Stimulated activated CD4-positive, alpha-beta T cell treated with anti-CD3 and anti-CD28 coated beads, Interleukin-4, amount 100 ng/mL, for 4 hours (primary cell): Measurements from ENCODE around the gene CRELD2.

ENCODE experiments used
- DNase-seq, 2 experiments: peaks; one replicate each; pipeline ENCODE4 v3.0.0-alpha.2; 2020

The CRELD2 gene

DNA sequence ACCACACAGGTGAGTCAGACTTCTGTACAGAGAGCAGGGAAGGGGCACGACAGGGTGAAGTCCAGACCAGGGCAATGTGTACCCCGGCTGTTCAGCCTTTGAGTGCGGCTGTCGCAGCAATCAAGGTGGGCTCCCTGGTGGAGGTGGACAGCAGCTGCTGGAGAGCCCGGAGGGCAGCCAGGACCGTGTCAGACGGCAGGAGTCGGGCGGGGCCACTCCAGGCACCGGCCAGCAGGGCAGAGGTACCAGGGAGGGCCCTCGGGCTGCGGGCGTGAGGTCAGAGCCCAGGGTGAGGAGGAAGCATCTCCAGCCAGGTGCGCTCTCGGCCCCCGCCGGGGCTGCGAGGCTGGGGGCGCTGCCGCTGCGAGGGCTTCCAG, 41.3 kb downstream of the CRELD2 start:
- DNase-seq = peak; percentile 43 to 45

DNA sequence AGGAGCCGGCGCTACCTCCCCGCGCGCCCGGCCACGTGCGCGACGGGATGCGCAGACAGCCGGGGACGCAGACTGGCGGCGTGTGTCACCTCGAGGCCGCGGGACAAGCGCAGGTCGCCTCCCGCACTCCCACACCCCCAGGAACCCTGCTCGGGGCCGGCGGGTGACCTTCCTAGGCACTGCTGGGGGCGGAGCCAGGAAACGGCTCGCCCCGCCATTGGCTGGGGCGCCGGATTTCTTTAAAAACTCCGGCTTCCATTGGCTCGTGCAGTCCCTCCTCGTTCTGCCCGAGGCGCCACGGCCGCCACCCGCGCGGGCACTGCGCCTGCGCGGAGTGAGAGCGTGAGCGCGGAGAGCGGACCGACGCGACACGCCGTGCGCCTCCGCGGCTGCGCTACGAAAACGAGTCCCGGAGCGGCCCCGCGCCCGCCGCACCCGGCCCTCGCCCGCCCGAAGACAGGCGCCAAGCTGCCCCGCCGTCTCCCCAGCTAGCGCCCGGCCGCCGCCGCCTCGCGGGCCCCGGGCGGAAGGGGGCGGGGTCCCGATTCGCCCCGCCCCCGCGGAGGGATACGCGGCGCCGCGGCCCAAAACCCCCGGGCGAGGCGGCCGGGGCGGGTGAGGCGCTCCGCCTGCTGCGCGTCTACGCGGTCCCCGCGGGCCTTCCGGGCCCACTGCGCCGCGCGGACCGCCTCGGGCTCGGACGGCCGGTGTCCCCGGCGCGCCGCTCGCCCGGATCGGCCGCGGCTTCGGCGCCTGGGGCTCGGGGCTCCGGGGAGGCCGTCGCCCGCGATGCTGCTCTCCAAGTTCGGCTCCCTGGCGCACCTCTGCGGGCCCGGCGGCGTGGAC, 41.9 kb downstream of the CRELD2 start, which contains the start of gene PIM3:
Gene PIM3, plus strand, starts transcription at position 614 of the 846 bp plus-strand sequence. Its CDS starts 176 bp downstream, at position 790.
- DNase-seq = peak; percentile 90 to 97

DNA sequence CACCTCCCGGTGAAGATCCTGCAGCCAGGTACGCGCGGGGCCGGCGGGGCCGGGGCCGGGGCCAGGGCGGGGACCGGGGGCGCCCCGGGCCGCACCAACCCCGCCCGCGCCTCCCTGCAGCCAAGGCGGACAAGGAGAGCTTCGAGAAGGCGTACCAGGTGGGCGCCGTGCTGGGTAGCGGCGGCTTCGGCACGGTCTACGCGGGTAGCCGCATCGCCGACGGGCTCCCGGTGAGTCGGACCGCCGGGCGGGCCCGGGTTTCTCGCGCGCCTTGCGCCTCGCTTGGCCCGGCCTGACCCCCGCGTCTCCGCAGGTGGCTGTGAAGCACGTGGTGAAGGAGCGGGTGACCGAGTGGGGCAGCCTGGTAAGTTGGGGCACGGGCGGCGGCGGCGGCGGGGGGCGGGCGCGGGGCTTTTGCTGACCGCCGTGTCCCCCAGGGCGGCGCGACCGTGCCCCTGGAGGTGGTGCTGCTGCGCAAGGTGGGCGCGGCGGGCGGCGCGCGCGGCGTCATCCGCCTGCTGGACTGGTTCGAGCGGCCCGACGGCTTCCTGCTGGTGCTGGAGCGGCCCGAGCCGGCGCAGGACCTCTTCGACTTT, 42.7 kb downstream of the CRELD2 start:
- peak in 1 of 2 experiments; percentile 48 for DNase-seq

DNA sequence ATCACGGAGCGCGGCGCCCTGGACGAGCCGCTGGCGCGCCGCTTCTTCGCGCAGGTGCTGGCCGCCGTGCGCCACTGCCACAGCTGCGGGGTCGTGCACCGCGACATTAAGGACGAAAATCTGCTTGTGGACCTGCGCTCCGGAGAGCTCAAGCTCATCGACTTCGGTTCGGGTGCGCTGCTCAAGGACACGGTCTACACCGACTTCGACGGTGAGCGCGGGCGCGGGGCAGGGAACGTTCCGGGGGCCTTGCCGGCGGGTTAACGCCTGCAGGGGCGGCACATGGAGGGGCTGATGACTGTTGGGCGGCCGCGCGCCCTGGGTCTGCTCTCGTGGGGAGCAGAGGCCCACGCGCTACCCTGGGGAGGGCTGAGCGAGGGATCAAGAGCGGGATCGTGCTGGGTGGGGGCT, 43.2 kb downstream of the CRELD2 start:
- DNase-seq = no peak

- DNase-seq = peak; percentile 88
Observed at GRCh38 chr22:49962012-49962750, 43.7 kb downstream of the CRELD2 start.

- DNase-seq = peak; percentile 26
Observed at GRCh38 chr22:49962751-49963646, 44.6 kb downstream of the CRELD2 start.

DNA sequence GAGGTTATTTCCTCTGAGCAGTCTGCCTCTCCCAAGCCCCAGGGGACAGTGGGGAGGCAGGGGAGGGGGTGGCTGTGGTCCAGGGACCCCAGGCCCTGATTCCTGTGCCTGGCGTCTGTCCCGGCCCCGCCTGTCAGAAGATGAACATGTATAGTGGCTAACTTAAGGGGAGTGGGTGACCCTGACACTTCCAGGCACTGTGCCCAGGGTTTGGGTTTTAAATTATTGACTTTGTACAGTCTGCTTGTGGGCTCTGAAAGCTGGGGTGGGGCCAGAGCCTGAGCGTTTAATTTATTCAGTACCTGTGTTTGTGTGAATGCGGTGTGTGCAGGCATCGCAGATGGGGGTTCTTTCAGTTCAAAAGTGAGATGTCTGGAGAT, 45.2 kb downstream of the CRELD2 start:
- no peak for DNase-seq

- peak; percentile 29 to 36 for DNase-seq
Observed at GRCh38 chr22:49964136-49965090, 46.0 kb downstream of the CRELD2 start.

DNA sequence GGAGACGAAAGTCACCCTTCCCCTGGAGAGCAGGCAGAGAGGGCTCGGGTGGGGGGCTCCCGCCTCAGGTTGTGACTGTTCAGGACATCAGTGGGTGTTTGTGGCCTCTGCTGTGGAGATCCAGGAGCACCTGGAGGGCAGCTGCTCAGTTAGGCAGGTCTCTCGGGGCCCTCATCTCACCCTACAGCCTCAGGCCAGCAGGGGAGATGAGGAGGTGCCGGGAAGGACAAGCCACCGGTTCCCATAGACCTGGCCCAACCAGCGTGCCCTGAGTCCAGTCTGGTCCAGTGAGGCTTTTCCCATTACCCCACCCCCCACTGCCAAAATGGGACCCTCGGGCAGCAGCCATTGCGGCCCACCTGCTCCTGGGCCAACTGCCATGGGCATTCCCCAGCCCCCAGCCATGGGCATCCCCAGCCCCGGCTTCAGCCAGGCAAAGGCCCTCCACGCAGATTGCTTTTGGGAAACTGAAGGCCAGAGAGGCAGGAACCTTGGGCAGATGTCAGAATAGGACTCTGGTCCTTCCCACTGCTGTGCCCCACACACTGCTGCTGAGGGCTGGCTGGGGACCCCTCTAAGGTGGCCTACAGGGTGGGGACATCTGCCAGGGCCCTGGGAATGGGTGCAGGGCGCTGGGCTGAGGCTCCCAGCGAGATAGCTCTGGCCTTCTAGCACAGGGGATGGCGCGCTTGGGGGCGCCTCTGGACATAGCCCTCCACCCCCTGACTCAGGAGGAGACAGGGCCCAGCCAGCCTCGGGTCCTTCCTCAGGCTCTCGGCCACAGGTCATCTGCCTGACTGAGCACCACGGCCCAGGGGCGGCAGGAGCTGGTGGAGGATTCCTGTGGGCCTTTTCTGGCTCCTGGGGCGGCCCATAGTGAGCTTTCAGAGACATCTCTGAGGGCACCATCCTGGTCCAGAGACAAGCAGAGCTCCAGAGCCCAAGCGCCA, 46.9 kb downstream of the CRELD2 start:
- peak; percentile 29 to 35 for DNase-seq

- DNase-seq = peak in 1 of 2 experiments; percentile 36
Observed at GRCh38 chr22:49966041-49966773, 47.8 kb downstream of the CRELD2 start.

- DNase-seq = peak; percentile 27 to 36
Observed at GRCh38 chr22:49966774-49967705, 48.6 kb downstream of the CRELD2 start.

DNA sequence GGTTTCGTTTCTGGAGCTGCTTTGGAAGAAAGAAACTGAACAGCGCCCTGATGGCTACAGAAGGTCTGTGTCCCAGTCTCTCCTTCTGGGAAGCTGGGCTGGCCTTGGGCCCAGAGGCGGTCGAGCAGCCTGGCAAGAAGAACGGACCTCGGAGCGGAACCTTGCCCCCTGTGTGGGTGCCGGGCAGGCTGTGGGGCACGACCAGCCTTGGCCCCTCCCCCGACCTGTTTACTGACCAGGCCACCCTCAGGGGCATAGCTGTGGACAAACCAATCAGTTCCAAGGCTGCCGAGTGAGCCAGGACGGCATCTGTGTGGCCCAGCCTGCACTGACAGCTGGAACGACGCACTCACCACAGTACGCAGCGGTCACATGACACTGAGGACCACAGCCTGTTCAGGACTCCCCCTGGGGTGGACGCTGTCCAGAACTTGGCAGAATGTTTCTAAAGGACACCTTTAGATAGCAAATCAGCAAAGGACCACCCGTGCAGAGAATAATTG, 49.3 kb downstream of the CRELD2 start:
- DNase-seq = no peak

- DNase-seq = no peak
Observed at GRCh38 chr22:49968313-49968830, 49.9 kb downstream of the CRELD2 start.

GRCh38 chr22:49968831-49969661, 50.6 kb downstream of the CRELD2 start:
- DNase-seq = no peak

DNA sequence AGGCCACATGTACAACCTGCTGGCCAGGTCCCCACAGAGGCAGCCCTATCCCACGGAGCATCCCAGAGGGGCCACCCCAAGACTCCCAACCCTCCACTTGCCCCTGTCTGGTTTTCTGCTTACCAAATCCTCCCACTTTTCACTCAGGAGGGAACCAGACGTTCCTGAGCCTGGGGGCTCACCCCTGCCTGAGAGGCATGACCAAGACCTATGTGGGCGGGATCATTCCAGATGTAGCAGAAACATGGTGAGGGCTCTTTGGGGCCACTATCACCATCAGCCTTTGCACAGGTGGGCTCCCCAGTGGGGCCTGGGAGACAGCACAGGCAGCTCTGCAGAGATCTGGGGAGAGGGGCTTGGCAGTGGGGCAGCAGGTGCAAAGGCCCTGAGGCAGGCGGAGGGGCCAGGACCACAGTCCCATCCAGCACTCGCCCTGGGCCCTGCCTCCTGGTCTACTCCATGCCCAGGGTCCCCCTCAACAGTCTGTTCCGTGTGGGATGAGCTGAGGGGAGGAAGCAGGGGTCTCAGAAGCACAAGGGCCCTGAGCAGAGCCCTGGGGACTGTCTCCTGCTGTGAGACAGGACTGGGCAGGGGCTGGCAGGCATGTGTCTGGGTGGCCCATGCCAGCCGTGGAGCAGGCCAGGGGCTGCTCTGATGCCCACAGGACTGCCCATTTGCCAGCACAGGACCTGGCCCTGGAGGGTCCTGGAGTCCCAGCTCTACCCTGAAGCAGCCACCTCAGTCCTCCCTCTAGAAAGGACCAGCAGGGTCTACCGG, 51.5 kb downstream of the CRELD2 start:
- DNase-seq = no peak
